ENCODE data around the gene KIF6.

- TF ChIP-seq CTCF (IDR thresholded peaks at IDR 0.05; ENCODE audit: insufficient read depth, low read depth, low read length) (no peak), EZH2 (IDR thresholded peaks at IDR 0.05; ENCODE audit: insufficient read depth, low read length) (no peak)
These were observed 150.2 kb downstream of the KIF6 start for GRCh38 chr6:39574991-39575390.
